HuH-7 (cell line): ENCODE results near the gene LHPP.

Experiments used
- DNase-seq: peaks from one replicate; pipeline ENCODE4 v3.0.0; 2011; ENCODE audit warnings: low spot score

LHPP gene

DNA sequence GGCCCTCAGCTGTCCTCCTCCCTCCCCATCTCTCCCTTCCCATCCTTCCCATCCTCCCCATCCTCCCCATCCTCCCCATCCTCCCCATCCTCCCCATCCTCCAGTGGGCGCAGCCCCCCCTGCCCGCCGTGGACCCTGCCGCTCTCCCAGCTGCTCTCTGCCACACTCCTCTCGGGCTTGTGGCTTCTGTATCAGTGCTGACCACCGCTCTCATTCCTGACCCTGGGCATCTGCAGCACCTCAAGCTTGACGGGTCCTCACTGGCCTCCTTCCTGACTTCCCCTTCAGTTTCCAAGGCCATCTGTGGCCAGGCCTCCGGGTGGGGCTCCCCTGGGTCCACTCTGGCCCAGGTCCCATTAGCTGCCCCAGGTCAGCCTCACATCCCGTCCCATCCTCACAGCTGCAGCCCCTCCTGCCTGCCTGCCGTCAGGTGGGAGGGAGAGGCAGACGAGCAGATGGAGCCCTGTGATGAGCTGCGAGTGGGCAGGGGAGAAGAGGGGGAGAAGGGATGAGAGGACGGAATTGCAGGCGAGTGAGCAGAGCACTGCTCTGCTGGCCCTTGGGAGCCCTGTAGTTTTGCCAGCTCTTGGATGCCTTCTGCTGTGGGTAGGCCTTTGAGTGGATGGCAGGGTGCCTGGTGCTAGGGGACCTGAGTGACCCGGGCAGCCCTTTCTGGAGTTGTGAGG, 35.7 kb downstream of the LHPP start:
- DNase-seq = no peak

DNA sequence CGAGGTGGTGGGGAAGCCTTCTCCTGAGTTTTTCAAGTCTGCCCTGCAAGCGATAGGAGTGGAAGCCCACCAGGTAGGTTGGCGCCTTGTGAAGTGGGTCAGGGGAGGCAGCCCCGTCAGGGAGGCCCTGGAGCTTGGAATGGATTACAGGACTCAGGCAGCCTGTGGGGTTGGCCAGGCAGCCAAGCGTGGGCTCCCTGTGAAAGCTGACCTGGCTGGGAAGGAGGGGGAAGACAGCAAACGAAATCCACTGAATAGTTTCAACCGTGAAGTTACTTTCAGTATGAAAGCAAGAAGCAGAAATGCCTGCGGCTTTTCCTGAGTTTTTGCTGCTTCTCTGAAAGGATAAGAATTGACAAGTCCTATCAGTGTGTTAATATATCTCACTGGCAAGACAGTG, 36.4 kb downstream of the LHPP start:
- DNase-seq = no peak

DNA sequence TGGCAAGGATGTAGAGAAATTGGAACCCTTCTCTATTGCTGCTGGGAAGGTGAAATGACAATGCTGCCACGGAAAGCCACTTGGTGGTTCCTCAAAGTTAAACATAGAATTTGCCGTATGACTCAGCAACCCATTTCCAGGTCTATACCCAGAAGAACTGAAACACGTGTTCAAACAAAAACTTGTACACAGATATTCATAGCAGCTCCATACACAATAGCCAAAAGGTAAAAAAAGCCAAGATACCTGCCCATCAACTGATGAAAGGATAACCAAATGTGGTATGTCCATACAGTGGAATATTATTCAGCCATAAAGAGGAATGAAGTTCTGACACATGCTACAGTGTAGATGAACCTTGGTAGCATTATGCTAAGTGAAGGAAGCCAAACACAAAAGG, 39.1 kb downstream of the LHPP start:
- no peak for DNase-seq

DNA sequence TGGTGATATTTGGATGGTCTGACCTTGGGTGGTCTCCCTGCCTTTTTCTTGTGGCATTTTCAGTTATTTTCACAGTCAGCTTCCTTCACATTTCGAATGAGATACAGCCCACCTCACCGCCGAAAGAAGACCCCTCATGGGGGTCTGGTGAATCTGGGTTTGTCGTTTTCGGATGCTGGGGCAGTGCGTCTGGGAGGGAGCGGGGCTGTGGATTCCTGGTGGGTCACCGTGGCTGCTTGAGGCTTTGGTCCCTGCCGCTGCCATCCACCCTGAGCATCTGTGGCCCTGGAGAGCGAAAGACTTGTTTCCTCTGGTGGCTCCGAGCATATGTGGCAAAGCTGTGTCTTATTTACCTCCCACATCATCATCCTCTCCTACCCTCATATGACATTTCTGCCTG, 43.1 kb downstream of the LHPP start:
- no peak for DNase-seq

DNA sequence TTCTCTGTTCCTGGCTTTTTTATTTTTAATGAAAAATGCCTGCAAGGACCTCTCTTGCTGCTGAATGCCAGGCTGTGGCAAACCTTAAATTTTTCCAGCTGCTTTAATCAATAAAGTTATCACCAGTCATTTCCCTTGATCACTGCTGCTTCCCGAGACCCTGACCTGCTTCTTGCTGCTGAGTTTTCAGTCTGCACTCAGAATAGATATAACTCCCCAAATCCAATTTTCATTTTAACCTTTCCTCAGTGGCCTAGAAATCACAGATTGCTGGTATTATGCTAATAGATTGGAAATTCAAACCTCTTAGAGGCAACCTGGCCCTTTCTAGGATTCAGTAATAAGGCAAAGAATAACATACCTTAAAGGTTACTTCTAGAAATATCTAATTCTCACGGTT, 43.7 kb downstream of the LHPP start:
- no peak for DNase-seq

DNA sequence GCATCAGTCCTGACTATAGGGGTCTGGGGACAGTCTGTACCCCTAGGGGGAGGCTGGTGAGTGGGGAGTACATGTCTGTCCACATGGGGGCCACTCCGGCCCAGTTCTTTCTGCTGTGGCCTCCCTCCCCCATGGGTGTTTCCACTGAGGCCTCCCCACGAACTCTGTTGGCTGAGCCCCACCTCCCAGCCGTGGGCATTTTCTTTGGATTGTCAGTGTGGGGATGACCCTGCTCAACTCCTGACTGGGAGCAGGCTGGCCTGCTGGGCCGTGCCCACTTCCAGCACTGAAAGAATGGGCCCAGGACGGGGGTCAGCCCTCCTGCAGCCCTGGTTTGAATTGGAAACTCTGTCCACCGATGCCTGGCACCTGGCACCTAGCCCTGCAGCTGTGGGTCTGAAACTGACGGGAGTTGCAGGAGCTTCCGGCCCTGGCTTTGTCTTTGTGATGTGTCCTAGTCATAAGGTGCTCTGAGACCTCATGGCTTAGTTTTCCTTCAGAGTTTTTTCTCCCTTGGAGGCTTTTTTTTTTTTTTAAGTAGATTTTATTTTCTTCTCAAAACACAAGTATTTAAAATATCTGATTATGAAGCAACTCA, 46.5 kb downstream of the LHPP start:
- DNase-seq = no peak

DNA sequence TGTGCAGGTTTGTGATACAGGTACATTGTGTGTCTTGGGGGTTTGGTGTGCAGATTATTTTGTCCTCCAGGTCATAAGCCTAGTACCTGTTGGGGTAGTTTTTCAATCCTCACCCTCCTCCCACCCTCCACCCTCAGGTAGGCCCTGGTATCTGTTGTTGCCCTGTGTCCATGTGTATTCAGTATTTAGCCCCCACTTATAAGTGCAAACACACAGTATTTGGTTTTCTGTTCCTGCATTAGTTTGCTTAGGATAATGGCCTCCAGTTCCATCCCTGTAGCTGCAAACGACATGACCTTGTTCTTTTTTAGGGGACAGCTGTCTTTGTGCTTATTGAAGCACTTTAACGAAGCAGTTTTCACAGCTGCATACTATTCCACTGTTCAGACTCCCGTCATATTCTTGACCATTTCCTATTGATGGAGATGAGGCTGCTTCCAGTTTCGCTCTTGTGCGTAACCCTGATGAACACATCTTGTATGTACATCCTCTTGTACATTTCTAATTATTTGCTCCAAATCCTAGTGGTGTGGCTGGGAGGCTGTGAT, 47.4 kb downstream of the LHPP start:
- no peak for DNase-seq

DNA sequence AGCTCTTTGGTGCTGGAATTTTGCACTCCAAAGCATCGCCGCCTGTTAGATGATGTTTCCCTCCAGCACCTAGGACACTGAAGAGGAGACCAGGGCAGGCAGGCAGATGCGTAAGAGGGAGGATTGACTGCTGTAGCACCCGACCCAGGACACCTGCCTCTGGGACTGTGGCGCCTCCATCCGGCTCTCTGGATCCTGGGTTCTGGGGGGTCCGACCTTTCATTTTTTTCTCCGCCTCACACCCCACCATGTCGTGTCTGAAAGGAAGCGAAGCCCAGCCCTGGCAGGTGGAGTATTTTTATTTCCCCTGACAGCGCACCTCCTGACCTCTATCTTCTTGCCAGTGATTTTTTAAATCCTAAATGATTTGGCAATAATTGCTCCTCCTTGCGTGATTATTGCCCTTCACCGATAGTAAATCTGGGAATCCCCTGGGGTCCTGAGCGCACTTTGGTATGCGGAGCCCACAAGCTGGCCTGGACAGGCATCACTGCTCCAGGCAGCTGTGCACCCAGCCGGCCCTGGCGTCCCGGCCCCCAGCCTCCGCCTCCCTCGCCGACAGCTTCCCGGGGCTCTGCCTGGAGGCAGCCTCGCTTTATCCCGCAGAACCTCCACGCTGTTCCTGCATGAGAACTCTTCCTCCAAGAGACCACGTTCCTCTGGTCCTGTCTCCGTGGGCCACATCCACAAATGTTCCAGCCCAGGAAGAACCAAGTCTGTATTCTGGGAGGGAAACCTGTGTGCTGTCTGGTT, 48.4 kb downstream of the LHPP start:
- DNase-seq = no peak

DNA sequence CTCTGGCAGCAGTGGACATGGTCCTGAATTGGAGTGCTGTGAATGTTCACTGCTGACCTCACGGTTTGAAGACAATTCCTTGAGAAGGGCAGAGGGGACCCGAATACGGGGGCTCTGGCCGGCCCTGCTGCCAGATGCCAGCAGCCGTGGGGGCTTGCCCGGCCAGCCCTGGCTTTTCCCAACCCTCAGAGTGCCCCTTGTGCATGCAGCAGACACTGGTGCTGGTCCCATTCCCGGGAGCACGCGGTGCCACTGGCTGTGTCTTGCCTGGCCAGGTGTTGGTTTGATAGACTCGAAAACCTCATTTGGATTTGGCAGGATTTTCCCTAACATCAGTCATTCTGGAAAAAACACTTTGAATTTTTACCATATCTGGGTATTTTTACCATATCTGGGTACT, 49.1 kb downstream of the LHPP start:
- no peak for DNase-seq

DNA sequence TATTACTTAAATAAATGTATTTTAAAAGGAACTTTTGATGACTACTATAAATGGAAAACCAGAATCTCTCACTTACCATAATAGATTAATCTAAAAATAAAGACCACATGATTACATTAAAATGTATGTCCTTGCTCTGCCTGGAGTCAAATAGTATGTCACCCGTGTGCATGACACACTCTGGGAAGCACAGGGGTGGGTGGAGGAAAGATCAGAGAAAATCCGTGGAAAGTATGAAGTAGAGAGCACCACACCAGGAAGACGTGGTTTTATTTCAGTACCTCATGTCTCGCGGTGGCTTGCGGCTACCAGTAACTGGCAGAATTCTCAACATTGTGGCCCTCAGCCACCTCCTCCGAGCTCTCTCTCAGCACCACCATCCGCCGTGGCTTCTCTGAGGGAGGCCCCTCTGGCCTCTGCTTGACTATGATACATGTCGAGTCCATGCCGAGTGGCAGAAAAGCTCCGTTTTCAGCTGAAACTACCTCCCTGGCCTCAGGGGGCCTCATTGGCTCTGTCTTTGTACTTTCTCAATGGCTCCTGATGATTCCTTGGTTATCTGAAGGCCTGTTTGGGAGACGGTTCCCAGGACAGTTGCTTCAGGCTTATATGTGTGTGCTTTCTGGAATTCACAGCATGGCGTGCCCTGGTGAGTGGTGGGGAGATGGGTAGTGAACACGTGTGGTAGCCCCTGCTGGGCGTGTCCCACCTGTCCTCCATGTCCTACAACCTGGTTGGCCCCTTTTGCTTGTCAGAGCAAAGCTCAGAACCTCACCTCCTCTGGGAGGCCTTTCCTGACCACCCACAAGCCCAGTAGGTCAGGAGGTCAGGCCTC, 49.8 kb downstream of the LHPP start:
- no peak for DNase-seq

DNA sequence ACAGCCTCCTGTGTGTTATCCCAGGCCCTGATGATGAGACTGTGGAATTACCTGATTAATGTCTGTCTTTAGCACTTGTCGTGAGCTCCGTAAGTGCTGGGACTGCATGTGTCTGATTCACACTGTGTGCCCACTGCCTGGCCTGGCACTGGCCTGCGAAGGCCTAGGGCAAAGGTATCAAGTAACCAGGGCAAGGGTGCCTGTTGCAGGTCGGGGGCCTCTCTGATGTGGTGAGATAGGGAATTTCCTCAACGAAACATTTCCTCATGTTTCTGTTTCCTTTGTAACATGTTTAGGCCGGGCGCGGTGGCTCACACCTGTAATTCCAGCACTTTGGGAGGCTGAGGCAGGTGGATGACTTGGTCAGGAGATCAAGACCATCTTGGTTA, 50.4 kb downstream of the LHPP start:
- DNase-seq = no peak

DNA sequence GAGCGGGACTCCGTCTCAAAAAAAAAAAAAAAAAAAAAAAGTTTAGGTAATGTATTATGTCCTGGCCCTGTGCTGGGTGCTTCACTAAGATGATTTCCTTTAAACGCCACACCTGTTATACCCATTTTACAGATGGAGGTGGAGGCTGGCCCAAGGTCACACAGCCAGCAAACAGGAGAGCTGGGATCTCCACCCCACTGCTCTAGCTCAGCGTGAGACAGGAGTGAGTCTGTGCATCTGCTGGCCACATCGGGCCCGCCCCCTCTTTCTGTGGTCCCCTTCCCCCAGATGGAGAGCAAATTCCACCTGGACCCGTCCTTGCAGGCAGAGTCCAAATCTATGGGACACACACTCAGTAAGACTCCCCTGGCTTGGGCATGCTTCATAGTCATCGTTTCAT, 51.0 kb downstream of the LHPP start:
- DNase-seq = no peak

DNA sequence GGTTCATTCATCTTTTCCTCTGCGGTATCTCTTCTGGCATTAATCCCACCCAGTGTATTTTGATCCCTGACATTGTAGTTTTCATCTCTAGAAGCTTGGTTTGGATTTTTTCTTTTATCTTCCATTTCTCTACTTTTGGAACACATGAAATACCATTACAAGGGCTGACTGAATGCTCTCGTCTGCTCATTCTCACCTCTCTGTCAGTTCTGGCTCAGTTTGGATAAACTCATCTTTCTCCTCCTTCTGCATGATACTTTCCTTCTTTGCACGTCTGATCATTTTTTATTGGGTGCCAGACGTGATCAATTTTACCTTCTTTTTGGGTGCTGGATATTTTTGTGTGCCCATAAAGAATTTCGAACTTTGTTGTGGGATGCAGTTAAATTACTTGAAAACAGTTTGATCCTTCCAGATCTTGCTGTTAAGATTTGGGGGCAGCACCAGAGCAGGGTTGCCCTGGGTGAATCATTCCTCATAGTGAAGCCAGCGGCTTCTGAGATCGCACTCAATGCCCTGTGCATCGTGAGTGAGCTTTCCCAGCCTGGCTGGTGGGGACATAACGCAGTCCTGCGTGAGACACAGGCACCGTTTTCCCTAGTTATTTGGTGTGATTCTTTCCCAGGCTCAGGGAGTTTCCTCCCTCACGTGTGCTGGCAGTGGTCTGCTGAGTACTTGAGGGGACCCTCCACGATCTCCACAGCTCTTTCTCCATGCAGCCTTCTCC, 53.8 kb downstream of the LHPP start:
- no peak for DNase-seq

DNA sequence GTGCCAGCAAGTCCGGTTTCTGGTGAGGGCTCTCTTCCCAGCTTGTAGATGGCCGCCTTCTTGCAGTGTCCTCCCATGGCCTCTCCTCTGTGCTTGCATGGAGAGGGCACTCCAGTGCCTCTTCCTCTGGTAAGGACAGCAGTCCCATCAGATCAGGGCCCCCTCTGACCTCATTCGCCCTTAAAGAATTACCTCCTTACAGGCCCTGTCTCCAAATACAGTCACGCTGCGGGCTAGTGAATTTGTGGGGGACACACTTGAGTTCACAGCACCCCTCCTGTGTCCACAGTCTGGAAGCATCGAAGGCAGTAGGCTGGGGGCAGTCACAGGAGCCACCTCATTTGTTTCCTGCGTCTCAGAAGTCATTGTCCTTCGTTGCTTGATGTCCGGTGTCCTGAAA, 54.6 kb downstream of the LHPP start:
- DNase-seq = no peak

DNA sequence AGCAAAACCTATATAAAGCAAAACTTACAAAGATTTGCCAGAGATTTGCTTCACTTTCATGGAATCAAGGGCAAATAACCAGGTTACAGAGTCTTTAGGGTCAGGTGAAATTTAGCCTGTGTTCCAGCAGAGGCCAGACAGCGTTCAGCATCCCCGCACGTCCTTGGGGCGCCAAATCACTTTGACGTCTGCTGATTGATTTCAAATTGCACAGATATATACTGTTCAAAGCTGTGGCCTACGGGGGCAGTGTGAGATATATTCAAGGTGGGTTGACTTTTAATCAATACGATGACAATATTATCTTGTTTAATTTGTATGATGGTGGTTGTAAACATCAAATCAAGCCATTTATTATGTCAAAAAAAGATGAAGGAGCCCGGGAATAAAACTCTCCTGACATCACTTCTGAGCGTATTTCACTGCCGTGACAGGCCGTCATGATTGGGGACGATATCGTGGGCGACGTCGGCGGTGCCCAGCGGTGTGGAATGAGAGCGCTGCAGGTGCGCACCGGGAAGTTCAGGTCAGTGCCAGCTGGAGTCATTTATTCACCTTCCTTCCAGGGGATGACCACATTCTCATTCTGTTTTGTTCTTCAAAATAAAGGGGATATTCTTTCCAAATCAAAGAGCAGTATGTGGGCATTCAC, 55.2 kb downstream of the LHPP start:
- no peak for DNase-seq

DNA sequence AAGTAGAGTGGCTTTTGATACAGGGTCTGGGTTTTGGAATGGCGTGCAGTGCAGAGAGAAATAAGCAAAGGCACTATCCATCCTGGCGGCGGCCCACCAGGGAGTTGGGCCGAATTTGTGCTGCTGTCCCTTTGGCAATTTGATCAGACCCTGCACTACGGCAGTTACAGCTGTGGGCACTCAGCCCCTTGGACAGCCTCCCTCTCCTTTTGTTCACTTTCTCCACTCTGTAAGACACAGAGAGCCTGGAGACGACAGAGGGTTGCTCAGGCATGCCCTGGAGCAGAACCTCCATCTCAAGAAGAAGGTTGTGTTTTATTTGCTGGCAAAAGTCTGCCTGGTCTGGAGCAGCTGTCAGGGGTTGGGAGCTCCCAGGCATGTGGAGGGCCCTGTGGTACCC, 55.8 kb downstream of the LHPP start:
- no peak for DNase-seq

DNA sequence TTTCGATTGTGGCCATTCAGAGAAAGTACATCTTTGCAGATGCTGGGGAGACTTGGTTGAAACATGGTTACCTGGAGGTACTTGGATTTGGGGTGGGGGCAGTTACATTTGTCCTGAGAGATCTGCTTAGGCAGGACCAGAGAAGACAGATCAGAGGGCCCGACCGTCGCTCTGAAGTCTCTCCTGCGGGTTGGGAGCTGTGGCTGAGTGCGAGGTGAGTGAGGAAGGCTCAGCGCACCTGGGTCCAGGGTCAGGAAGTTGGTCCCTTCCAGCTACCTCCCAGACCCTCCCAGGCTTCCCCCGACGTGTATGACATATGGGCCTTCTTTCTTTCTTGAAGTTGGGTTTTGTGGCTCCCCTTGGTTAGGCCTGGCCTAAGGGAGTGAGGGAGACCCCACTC, 56.3 kb downstream of the LHPP start:
- DNase-seq = no peak

DNA sequence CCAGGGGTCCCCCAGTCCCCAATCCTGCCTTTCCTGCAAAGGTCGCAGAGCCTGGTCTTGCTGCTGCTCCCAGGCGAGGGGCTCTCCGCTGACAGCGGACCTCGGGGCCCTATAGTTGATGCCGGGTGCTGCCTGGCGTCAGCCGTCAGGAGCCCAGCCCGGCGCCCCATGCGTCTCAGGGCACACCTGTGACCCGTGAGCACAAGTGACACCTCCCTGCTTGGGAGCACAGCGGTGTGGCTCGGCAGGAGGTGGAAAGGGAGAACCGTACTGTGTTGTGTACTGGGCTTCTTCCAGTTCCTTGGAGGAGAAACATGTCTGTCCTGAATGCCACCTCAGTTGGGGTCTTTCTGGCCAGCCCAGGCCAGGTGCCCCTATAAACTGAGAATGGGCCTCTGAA, 56.7 kb downstream of the LHPP start:
- DNase-seq = no peak

DNA sequence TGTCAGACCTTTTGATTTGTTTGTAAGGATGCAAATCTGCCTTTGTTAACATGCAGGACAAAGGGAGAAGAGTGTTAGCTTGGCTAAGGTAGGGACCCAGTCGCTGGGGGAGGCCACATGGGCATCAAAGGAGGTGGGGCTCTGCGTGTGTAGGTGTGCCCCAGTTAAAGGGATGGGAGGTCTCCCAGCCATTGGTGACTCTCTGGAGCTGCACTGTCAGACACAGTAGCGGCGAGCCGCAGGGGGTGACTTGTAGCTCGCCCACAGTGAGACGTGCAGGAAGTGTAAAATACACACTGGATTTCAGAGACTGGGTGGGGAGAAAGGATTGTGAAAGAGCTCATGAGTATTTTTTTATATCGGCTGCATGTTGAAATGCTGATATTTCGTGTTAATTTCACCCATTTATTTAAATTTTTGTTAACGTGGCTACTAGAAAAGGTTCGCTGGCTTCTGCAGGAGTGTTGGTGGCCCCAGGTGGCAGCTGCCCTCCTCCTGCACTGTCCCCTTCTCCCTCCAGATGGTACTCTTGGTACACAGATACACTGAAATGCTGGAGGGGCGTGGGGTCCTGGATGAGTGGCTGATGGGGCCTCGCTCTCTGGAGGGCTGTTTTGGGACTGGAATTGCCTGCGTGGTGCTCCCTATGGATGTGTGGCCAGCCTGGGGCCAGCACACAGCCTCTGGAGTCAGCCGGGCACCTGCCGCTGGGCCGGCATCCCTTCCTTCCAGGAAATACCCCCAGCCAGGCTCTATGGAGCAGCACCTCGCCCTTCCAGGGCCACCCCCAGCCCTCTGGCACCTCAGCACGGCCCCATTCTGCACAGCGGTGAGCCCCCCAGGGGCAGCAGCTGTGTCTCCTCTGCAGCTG, 59.2 kb downstream of the LHPP start:
- no peak for DNase-seq

DNA sequence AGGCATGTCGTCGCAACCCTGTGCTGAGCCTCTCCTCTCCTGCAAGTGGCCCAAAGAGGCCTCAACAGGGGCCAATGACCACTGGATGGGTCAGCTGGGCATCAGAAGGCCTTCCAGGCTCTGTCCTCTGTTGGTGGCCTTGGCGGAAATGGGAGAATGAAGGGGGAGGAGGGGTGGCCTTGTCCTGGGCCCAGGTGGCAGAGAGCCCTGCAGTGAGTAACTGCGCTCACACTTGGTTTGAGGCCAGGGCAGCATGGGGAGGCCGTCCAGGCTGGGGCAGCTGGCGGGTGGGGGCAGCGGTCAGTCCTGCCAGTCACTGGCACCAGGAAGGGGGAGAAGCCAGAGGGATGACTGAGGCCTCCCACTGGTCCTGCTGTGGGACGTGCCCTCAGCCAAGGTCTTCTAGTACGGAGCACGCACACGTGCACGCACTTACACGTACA, 59.8 kb downstream of the LHPP start:
- no peak for DNase-seq
